ENCODE measurements around the gene VAV2.

The VAV2 gene

GRCh38 chr9:133991964-133992779 is at the start of gene VAV2:
Gene VAV2 (minus strand): TSS chr9:133992324. CDS start chr9:133992278, 46 bp downstream.
- in situ Hi-C loops (cut with HindIII; ENCODE audit: low sequenced_read_pairs) = no loop called here
- DNase-seq (ENCODE audit: low read depth) = no peak
- H3K4me3 ChIP-seq (ENCODE audit: low read depth, low read length) = peak within 1 kb of the TSS; percentile 69
- TF ChIP-seq, protein P1, sequence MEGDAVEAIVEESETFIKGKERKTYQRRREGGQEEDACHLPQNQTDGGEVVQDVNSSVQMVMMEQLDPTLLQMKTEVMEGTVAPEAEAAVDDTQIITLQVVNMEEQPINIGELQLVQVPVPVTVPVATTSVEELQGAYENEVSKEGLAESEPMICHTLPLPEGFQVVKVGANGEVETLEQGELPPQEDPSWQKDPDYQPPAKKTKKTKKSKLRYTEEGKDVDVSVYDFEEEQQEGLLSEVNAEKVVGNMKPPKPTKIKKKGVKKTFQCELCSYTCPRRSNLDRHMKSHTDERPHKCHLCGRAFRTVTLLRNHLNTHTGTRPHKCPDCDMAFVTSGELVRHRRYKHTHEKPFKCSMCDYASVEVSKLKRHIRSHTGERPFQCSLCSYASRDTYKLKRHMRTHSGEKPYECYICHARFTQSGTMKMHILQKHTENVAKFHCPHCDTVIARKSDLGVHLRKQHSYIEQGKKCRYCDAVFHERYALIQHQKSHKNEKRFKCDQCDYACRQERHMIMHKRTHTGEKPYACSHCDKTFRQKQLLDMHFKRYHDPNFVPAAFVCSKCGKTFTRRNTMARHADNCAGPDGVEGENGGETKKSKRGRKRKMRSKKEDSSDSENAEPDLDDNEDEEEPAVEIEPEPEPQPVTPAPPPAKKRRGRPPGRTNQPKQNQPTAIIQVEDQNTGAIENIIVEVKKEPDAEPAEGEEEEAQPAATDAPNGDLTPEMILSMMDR (IDR thresholded peaks at IDR 0.05; ENCODE audit: low read depth, low read length, missing control alignments) = no peak

- in situ Hi-C loops (cut with HindIII; ENCODE audit: low sequenced_read_pairs) = no loop called here
- TF ChIP-seq, protein P1 (IDR thresholded peaks at IDR 0.05; ENCODE audit: low read depth, low read length, missing control alignments) = no peak
- no peak for DNase-seq (ENCODE audit: low read depth)
- no peak overlapping the region for H3K4me3 ChIP-seq (ENCODE audit: low read depth, low read length)
These were observed 49.5 kb upstream of the VAV2 start for GRCh38 chr9:134041649-134041962.

GRCh38 chr9:134040781-134041648 is 48.9 kb upstream of the VAV2 start:
- TF ChIP-seq, protein P1 (IDR thresholded peaks at IDR 0.05; ENCODE audit: low read depth, low read length, missing control alignments) = no peak
- no peak for DNase-seq (ENCODE audit: low read depth)
- in situ Hi-C loops (cut with HindIII; ENCODE audit: low sequenced_read_pairs) = no loop called here

GRCh38 chr9:134040176-134040565 is 48.0 kb upstream of the VAV2 start:
- TF ChIP-seq, protein P1 (IDR thresholded peaks at IDR 0.05; ENCODE audit: low read depth, low read length, missing control alignments) = no peak
- no peak overlapping the region for H3K4me3 ChIP-seq (ENCODE audit: low read depth, low read length)
- in situ Hi-C loops (cut with HindIII; ENCODE audit: low sequenced_read_pairs) = no loop called here
- DNase-seq (ENCODE audit: low read depth) = no peak

More at GRCh38 chr9:134040781-134041648, 48.9 kb upstream of the VAV2 start:
- no peak overlapping the region for H3K4me3 ChIP-seq (ENCODE audit: low read depth, low read length)

DNA sequence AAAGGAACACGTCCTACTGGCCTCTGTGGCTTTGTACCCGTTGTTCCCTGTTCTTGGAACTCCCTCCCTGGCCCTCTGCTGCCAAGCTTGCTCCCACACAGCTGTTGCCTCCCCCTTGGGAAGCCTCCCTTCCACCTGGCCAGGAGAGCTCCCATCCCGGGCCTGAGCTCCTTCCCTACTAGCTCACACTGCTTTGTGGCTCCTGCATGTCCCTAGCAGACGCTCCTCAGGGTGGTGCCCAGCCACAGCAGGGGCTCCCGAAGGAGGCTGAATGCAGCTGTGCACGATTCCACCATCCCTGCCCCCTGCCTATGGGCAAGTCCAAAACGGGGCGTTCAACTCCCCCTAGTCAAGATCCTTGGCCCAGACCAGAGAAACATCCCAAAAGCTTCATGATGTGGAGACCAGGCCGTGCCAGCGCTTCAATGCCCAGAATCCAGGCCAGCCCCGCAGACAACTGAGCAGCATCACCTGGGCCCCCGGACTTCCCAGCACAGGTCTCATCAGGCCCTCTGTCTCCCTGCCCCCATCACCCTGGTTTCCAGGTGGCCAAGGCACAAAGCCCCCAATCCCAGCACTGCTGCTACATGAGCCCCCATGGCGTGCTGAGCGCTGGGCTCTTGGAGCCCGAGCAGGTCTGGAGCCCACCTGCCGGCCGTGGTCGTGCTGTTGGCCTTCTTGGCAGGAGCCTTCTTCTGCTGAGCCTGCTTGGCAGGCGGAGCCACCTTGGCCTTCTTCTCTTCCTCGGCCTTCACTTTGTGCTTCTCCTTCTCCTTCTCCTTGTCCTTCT is 47.5 kb upstream of the VAV2 start:
- TF ChIP-seq, protein P1 (IDR thresholded peaks at IDR 0.05; ENCODE audit: low read depth, low read length, missing control alignments) = no peak
- DNase-seq (ENCODE audit: low read depth) = no peak
- H3K4me3 ChIP-seq (ENCODE audit: low read depth, low read length) = no peak overlapping the region
- in situ Hi-C loops (cut with HindIII; ENCODE audit: low sequenced_read_pairs) = no loop called here

DNA sequence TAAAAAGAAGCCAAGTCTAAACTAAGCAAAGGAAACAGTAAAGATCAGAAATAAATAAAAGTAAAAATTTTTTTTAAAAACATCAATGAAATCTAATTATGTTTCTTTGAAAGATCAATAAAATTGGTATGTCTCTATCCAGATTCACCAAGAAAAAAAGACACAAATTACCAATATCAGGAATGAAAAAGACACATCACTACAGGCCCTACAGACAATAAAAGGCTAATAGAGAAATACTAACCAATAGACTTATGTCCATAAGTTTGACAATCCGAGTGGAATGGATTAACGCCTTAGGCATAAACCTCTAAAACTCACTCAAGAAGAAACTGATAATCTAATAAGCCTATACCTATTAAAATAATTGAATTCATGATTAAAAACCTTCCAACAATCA is 45.5 kb upstream of the VAV2 start:
- DNase-seq (ENCODE audit: low read depth) = no peak
- in situ Hi-C loops (cut with HindIII; ENCODE audit: low sequenced_read_pairs) = no loop called here
- no peak overlapping the region for H3K4me3 ChIP-seq (ENCODE audit: low read depth, low read length)
- TF ChIP-seq, protein P1 (IDR thresholded peaks at IDR 0.05; ENCODE audit: low read depth, low read length, missing control alignments) = no peak

Measured in astrocyte of the cerebellum (primary cell).